GM18517 (cell line): Measurements from ENCODE around the gene RNF26.
"Not testable (repeated sequence)": the region's sequence is repeated elsewhere in the genome, so short reads cannot be mapped to it uniquely, and the experiment has no call there.

ENCODE experiments used
- ATAC-seq: cut with Tn5 transposase; IDR thresholded peaks from one replicate; pipeline ENCODE4 v1.9.1; 2021; ENCODE audit warnings: mild to moderate bottlenecking, moderate library complexity; ENCODE audit not compliant: unreplicated experiment

Gene RNF26

GRCh38 chr11:119380827-119381180 lies 46.5 kb downstream of the RNF26 start:
- ATAC-seq = no peak

- ATAC-seq = peak; percentile 91
These were observed 47.1 kb downstream of the RNF26 start, which contains the start of gene USP2 for GRCh38 chr11:119381181-119381988. Gene USP2 (minus strand): TSS chr11:119381690. CDS start chr11:119373480, 8,210 bp downstream.

GRCh38 chr11:119382101-119382500 lies 47.8 kb downstream of the RNF26 start:
- no peak for ATAC-seq

GRCh38 chr11:119382513-119382912 lies 48.2 kb downstream of the RNF26 start:
- not testable (repeated sequence) for ATAC-seq

GRCh38 chr11:119384332-119384731 lies 50.0 kb downstream of the RNF26 start:
- no peak for ATAC-seq
